SK-N-SH treated with all-trans-retinoic acid at 6 μM for 48 hours (cell line): ENCODE results near the gene HACD2.

Experiments
- CSDC2 ChIP-seq: fragments of 250-450 bp; sonication (Bioruptor Pico); IDR thresholded peaks from 2 replicates; pipeline ENCODE4 v1.5.0; 2020; ENCODE audit warnings: mild to moderate bottlenecking, moderate library complexity
- ZC3H10 ChIP-seq: fragments of 250-450 bp; sonication (Bioruptor Pico); IDR thresholded peaks from 2 replicates; pipeline ENCODE4 v1.5.1; 2021; ENCODE audit warnings: mild to moderate bottlenecking, moderate library complexity
- TF ChIP-seq, protein P1 (sequence below): fragments of 250-450 bp; sonication (Bioruptor Pico); IDR thresholded peaks from 2 replicates; pipeline ENCODE4 v1.5.0; 2020; ENCODE audit warnings: mild to moderate bottlenecking, moderate library complexity

DNA sequence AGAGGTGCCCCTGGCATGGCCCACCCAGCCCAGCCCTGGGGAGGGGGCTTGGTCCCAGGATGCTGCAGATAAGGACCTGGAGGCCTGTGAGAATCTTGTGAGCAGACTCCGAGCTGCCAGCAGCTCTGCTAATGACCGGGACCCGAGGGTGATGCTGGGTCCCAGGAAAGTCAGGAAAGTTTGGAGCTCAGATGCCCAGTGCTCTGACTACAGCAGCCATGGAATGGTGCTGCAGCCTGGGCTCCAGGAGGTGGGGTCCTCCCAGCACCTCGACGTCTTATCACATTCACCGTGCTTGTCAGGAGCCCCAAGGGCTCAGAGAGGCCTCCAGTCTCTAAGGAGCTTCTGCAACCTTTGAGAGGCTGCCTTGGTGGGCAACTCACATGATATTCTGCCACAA, 101.7 kb downstream of the HACD2 start:
- TF ChIP-seq, protein P1, sequence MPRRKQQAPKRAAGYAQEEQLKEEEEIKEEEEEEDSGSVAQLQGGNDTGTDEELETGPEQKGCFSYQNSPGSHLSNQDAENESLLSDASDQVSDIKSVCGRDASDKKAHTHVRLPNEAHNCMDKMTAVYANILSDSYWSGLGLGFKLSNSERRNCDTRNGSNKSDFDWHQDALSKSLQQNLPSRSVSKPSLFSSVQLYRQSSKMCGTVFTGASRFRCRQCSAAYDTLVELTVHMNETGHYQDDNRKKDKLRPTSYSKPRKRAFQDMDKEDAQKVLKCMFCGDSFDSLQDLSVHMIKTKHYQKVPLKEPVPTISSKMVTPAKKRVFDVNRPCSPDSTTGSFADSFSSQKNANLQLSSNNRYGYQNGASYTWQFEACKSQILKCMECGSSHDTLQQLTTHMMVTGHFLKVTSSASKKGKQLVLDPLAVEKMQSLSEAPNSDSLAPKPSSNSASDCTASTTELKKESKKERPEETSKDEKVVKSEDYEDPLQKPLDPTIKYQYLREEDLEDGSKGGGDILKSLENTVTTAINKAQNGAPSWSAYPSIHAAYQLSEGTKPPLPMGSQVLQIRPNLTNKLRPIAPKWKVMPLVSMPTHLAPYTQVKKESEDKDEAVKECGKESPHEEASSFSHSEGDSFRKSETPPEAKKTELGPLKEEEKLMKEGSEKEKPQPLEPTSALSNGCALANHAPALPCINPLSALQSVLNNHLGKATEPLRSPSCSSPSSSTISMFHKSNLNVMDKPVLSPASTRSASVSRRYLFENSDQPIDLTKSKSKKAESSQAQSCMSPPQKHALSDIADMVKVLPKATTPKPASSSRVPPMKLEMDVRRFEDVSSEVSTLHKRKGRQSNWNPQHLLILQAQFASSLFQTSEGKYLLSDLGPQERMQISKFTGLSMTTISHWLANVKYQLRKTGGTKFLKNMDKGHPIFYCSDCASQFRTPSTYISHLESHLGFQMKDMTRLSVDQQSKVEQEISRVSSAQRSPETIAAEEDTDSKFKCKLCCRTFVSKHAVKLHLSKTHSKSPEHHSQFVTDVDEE (CRISPR knock-in tag): no peak
- no peak for TF ChIP-seq CSDC2 (CRISPR knock-in tag)
- no peak for TF ChIP-seq ZC3H10 (CRISPR knock-in tag)
